DOHH2 (cell line): ENCODE data around the gene COMMD4.

Source experiments
- H3F3A ChIP-seq: fragments of 200-600 bp; sonication (generic), shearing (Covaris generic); 2 replicates; pipeline ENCODE4 v1.6.0; 2016; ENCODE audit warnings: antibody characterized with exemption, mild to moderate bottlenecking; ENCODE audit not compliant: control insufficient read depth, insufficient read depth
- H3K27ac ChIP-seq: fragments of 200-600 bp; sonication (generic); 2 replicates; pipeline ENCODE4 v1.5.1; 2014; ENCODE audit warnings: low read depth, mild to moderate bottlenecking, low read length, moderate library complexity
- H3K27me3 ChIP-seq: fragments of 200-600 bp; sonication (generic); 2 replicates; pipeline ENCODE4 v1.6.1; 2014; ENCODE audit warnings: mild to moderate bottlenecking, low read length, mixed read lengths; ENCODE audit not compliant: control insufficient read depth
- H3K36me3 ChIP-seq: fragments of 200-600 bp; sonication (generic); 2 replicates; pipeline ENCODE4 v1.6.1; 2014; ENCODE audit warnings: mild to moderate bottlenecking, low read length, moderate library complexity, mixed read lengths; ENCODE audit not compliant: control insufficient read depth
- H3K4me1 ChIP-seq: fragments of 200-600 bp; sonication (generic); 2 replicates; pipeline ENCODE4 v1.6.1; 2014; ENCODE audit warnings: mild to moderate bottlenecking, low read length, mixed read lengths; ENCODE audit not compliant: control insufficient read depth
- H3K4me2 ChIP-seq: fragments of 200-600 bp; sonication (generic); 2 replicates; pipeline ENCODE4 v1.6.0; 2014; ENCODE audit warnings: mild to moderate bottlenecking, low read length, moderate library complexity
- H3K4me3 ChIP-seq: fragments of 200-600 bp; sonication (generic); 2 replicates; pipeline ENCODE4 v1.5.1; 2014; ENCODE audit warnings: mild to moderate bottlenecking, low read length, mixed read lengths
- H3K79me2 ChIP-seq: fragments of 200-600 bp; sonication (generic); 2 replicates; pipeline ENCODE4 v1.6.1; 2014; ENCODE audit warnings: mild to moderate bottlenecking, low read length, mixed read lengths; ENCODE audit not compliant: control insufficient read depth
- H3K9me2 ChIP-seq: fragments of 200-600 bp; sonication (generic); replicated peaks from 2 replicates; pipeline ENCODE4 v1.6.1; 2014; ENCODE audit warnings: mild to moderate bottlenecking, low read length, mixed read lengths; ENCODE audit not compliant: control insufficient read depth
- H3K9me3 ChIP-seq: fragments of 200-600 bp; sonication (generic); 2 replicates; pipeline ENCODE4 v1.6.1; 2014; ENCODE audit warnings: antibody characterized with exemption, low read length, mixed read lengths; ENCODE audit not compliant: control insufficient read depth, insufficient read depth
- H4K20me1 ChIP-seq: fragments of 200-600 bp; sonication (generic); 2 replicates; pipeline ENCODE4 v1.6.0; 2014; ENCODE audit warnings: low read depth, mild to moderate bottlenecking, antibody characterized with exemption, low read length, moderate library complexity; ENCODE audit not compliant: control insufficient read depth, insufficient read depth
- CTCF ChIP-seq: fragments of 200-600 bp; sonication (generic); IDR thresholded peaks from one replicate; pipeline ENCODE4 v1.5.1; 2014; ENCODE audit warnings: antibody characterized with exemption, mild to moderate bottlenecking, low read depth, low read length; ENCODE audit not compliant: poor library complexity, severe bottlenecking
- EZH2phosphoT487 ChIP-seq: fragments of 200-600 bp; sonication (generic); IDR thresholded peaks from 2 replicates; pipeline ENCODE4 v1.6.1; 2017; ENCODE audit warnings: borderline replicate concordance, mild to moderate bottlenecking, antibody characterized with exemption, low read length, moderate library complexity, mixed read lengths

The COMMD4 gene

GRCh38 chr15:75335313-75335704 is 554 bp upstream of the COMMD4 start:
- Histone ChIP-seq H3K27me3 (no peaks in the 10 kb centered on the region), H3K9me3 (no peaks in the 10 kb centered on the region), H3F3A (peaks cover 4% of the 10 kb centered on the region; the same call in 1 of the 2 replicates), H3K4me1 (peaks cover 14% of the 10 kb centered on the region), H3K36me3 (no peaks in the 10 kb centered on the region; the same call in 1 of the 2 replicates), H3K4me3 (peak overlapping the region; percentile 82), H3K9me2 (no peaks in the 10 kb centered on the region), H4K20me1 (no peaks in the 10 kb centered on the region), H3K79me2 (peaks cover 9% of the 10 kb centered on the region), H3K4me2 (peak overlapping the region; percentile 88), H3K27ac (no peak overlapping the region)
- TF ChIP-seq EZH2phosphoT487 = no peak
- TF ChIP-seq CTCF = no peak

GRCh38 chr15:75338661-75339240 is 2.9 kb downstream of the COMMD4 start:
- TF ChIP-seq EZH2phosphoT487 (no peak), CTCF (no peak)
- peaks cover 9% of the 10 kb centered on the region for H3F3A ChIP-seq
- no peaks in the 10 kb centered on the region for H3K27me3 ChIP-seq
- H3K4me1 ChIP-seq = peaks cover 16% of the 10 kb centered on the region
- H4K20me1 ChIP-seq = no peaks in the 10 kb centered on the region
- no peak overlapping the region for H3K4me2 ChIP-seq
- no peak overlapping the region for H3K27ac ChIP-seq
- no peaks in the 10 kb centered on the region; the same call in 1 of the 2 replicates for H3K36me3 ChIP-seq
- peaks cover 9% of the 10 kb centered on the region for H3K79me2 ChIP-seq
- no peaks in the 10 kb centered on the region for H3K9me3 ChIP-seq
- H3K4me3 ChIP-seq = no peak overlapping the region
- H3K9me2 ChIP-seq = no peaks in the 10 kb centered on the region

- no peak overlapping the region for H3K27ac ChIP-seq
- no peak for TF ChIP-seq EZH2phosphoT487
- no peak for TF ChIP-seq CTCF
These were observed 3.8 kb downstream of the COMMD4 start for GRCh38 chr15:75339531-75340240.

More at GRCh38 chr15:75339531-75340240, 3.8 kb downstream of the COMMD4 start:
- Histone ChIP-seq H3K4me3 (no peak overlapping the region), H3K4me1 (peaks cover 25% of the 10 kb centered on the region), H3K27me3 (no peaks in the 10 kb centered on the region), H3K4me2 (no peak overlapping the region), H3K9me2 (no peaks in the 10 kb centered on the region), H3K9me3 (no peaks in the 10 kb centered on the region), H3K79me2 (peaks cover 9% of the 10 kb centered on the region), H3F3A (peaks cover 4% of the 10 kb centered on the region), H3K36me3 (no peaks in the 10 kb centered on the region; the same call in 1 of the 2 replicates), H4K20me1 (no peaks in the 10 kb centered on the region)
